ENCODE data around the gene TECTA.

TECTA gene

DNA sequence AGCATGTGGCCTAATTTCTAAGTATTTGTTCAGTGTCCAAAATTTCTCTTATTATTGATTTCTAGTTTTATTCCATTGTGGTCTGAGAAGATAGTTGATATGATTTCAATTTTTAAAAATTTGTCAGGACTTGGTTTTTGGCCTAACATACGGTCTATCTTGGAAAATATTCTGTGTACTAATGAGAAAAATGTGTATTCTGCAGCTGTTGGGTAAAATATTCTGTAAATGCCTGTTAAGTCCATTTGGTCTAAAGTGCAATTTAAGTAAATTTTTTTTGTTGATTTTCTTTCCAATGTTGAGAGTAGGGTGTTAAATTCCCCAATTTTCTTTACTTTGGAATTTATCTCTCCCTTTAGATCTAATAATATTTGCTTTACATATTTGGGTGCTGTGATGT lies 78.3 kb downstream of the TECTA start:
- DNase-seq (ENCODE audit: low spot score): no peak

DNA sequence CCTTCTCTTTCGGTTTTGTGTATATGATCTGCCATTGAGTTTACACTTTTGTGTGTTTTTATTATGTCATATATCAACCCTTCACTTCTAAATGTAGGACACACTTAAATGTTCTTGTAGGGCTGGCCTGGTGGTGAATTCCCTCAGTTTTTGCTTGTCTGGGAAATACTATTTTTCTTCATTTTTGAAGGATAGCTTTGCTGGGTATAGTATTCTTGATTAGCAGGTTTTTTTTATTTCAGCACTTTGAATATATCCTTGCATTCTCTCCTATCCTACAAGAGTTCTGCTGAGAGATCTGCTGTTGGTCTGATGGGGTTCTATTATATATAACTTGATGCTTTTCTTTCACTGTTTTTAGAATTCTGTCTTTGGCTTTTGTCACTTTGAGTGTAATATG lies 79.1 kb downstream of the TECTA start:
- DNase-seq (ENCODE audit: low spot score): no peak

DNA sequence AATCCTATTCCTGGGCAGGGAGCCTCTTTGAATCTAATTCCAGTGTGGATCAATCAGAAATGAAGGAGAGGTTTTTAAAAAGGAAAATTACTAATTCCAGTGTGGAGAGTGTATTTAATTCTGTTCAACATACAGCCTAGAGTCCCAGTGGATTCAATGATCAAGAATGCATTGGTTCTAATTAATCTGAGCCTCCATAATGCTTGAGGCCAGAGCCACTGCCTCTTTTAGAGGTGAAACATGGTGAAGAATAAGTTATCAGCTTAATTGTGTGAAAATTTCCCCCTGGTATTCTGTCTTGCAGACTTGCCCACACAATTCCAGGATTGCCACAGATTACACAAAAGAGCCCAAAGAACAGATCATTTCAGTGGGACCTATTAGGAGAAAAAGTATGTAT lies 87.7 kb downstream of the TECTA start:
- DNase-seq (ENCODE audit: low spot score): no peak

DNA sequence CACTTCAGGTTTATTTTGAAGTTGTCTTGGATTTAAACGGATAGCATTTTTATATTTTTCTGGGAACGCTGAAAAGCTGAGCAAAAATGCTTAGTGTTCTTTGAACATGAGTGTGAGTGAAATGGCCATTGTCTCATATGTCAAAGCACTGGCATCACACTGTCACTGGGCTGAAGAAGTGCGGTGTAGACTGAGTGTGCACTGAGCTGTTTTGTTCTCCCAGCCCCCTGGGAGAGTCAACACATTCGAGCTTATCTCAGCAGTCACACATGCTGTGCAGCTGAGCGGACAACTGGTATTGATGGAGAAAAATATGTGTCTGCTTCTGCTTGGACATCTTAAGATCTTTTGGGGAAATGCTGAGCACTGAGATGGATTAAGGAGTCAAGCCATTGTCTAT lies 90.8 kb downstream of the TECTA start:
- DNase-seq (ENCODE audit: low spot score): no peak

DNA sequence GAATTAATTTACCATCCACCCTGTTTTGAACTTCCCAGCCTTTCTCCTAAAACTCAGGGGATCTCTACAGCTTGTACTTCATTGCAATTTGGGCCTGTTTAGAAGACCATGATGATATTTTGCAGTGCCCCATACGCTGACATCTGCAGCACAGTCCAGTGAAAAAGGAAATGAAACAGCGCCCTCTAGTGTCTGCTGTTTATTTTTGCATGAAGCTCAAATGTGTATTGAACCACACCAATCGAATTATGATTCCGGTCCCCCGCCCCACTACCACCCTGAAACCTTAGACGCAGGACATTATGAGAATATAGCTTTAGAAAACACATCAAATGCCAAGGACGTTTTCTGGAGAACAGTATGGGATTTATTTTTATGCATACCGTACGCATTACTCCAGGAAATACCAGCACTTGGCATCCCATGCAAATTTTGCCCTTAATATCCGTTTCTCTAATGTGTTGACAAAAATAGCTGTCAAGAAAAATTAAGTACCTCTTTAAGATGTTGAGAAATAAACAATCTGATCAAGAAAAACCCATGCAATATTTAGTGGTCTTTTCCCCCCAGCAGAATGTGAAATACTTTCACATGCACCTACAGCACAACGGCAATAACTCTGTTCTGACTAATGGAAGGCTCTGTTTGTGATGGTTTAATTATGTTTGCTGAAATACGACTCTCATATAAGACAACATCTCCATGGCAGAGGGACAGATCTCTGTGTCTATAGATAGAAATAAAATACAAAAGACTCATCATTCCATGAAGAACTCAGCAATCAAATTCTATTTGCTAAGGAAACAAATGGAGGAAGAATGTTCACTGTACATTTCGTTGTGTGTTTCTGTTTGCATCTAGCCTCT lies 93.9 kb downstream of the TECTA start:
- peak; percentile 64 for DNase-seq (ENCODE audit: low spot score)

DNA sequence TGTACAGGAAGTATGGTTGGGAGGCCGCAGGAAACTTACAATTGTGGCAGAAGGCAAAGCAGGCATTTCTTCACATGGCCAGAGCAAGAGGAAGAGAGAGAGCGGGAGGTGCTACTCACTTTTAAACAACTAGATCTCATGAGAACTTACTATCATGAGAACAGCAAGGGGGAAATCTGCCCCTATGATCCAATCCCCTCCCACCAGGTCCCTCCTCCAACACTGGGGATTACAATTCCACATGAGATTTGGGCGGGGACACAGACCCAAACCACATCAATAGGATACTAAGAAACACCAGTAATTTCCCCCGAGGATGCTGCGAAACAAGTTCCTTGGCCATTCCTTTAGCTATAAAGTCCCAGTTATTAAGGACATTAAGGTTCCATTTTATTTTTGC lies 97.4 kb downstream of the TECTA start:
- no peak for DNase-seq (ENCODE audit: low spot score)

DNA sequence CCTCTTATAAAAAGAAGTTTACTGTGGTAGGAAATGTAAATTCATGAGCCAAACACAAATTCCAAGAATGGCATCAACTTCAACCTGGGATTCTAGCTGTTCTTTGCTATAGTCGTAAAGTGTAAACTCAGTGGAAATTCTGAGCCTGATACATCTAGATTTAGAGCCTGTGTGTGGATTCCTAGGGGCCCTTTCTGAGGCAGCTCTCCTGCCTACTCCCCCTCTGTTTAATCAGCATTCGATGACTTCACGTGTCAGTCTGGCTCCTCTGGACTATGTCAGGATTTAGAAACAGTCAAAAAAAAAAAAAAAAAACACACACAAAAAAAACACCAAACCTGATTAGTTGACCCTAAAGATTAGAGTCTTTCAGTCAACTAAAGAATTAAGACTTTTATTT lies 98.5 kb downstream of the TECTA start:
- no peak for DNase-seq (ENCODE audit: low spot score)

DNA sequence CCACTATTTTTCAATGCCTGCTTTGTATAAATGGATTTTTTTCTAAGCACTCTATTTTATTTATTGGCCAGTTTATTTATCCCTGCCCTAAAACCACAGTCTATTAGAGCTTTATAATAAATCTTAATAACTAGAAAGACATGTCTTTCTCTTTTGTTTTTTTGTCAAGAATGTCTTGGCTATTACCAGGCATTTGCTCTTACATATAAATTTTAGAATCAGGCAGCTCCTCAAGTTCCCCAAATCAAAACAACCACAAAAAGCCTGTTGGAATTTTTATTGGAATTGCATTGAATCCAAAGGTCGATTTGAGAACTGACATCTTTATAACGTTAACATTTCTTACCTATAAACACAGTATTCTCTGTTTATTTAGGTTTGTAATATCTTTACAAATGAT lies 105.8 kb downstream of the TECTA start:
- DNase-seq (ENCODE audit: low spot score): no peak

DNA sequence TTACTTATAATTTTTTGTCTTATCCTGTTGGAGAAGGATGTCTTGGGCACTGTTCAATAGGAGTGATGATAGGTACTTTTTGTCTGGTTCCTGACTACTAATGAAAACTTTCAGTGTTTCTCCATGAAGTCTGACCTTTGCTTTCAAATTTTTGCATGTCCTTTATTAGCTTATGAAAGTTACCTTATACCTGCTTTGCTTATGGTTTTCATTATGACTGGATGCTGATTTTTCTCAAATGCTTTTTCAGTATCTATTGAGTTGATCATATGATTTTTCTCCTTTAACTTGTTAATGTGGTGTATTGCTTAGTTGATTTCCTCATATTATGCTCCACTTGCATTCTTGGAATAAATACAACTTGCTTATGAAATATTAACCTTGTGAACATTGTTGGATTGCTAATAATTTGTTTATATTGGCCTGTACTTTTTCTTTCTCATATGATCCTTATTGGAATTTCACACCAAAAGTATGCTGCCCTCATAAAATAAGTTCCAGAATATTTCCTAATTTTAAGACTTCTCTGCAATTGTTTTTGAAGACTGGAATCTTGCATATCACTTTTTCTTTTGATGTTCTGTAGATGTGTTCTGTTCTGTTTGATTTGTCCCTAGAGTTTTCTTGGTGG lies 106.6 kb downstream of the TECTA start:
- DNase-seq (ENCODE audit: low spot score): no peak

DNA sequence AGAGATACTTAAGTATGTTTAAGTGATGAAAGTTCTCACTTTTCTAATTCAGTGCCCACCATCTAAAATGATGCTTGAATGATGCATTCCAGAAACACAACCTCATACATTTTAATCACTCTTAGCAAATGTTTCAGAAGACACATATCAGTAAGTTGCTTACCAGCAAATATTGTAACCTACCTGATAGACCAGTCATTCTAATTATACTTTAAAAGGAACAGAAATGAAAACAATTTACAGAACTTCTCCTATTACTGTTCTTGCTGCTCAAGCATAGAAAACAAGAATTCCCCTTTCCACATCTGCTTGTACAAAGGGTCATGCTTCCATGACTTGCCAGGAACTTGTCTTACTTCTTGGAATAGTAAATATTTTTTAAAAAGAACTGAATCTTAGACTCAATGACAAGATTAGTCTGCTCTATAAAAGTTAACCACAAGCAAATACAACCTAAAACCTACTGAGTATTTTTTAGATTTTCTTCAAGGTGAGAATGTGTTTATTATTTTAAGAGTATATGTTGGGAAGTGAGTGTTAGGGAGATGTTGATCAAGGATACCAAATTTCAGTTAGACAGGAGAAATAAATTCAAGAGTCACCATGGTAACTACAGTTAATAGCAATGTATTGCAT lies 109.5 kb downstream of the TECTA start:
- DNase-seq (ENCODE audit: low spot score): no peak

DNA sequence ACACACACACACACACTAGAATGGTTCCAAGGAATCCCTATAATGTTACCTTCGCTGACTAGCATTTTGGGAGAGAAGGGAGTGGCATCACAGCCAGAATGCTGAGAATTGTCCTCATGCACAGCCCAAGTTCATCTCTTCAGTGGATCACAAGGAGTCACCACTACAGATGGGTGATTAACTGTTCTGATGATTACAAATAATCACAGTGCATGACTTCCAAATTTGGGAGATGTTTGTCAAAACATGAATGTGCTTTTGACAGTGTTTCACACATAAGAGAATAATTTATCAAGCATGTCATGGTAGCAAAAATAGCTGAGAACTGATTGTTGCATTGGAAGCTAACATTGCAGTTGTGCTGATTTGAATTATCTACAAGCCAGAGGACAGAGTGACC lies 110.6 kb downstream of the TECTA start:
- DNase-seq (ENCODE audit: low spot score): no peak

DNA sequence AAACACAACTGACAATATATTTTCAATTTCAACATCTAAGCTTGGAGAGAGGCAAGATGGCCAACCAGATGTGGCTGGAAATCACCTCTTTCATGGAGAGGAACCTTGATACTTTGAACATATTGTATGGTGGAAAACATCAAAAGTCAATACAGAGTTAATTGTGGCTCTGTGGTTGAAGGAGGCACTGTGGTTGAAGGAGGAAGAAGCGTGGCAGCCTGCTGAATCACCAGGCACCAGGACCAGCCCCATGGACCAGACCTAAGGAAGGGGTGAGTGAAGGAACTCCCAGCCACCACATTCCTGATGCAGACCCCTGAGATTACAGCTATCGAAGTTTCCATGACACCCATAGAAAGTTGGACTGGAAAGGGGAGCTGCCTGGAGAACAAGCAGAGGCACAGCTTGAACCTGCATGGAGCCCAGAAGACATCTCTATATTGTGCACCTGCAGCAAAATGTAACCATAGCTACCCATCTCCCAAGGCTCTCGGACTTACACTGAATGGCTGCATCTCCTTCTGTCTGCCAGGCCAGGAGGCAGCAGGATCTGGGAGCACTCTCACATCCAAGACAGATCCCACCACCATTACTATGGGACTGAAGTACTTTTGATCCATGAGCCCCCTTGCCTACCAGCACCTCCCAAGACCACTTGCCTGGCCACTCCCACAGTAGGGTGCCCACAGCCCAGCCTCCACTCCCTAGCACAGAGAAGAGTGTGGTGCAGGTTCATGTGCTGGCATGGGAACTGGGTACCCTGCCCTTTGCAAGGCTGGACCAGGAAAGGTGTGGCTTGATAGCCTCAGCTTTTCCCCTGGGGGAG lies 111.7 kb downstream of the TECTA start:
- no peak for DNase-seq (ENCODE audit: low spot score)

DNA sequence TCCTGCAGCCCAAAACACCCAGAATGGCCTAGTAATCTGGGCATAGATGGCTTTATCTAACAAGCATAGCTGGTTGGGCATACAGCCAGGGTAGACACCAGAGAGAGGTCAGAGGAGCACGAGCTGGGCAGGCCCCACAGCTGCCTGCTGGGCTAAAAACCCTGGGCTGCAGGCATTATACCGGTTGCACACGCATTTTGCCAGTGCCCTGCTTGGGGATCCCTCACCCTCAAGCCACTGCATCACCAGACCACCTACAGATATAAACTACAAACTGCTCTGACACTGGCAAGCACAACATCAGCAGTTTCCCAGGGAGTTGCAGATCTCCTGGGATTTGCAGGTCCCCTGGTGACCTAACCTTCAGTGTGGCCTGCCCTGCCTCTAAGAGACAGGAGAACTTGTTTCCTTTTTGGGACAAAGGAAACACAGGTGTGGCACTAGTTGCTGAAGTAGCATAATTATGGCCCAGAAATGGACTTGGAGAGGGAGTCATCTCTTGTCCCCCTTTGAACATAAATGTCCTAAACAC lies 112.4 kb downstream of the TECTA start:
- DNase-seq (ENCODE audit: low spot score): no peak

DNA sequence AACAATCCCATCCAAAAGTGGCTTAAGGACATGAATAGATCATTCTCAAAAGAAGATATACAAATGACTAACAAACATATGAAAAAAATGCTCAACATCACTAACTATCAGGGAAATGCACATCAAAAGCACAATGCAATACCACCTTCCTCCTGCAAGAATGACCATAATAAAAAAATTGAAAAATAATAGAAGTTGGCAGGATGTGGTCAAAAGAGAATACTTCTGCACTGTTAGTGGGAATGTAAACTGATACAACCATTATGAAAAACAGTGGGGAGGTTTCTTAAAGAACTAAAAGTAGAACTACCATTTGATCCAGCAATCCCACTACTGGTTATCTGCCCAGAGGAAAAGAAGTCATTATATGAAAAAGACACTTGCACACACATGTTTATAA lies 113.8 kb downstream of the TECTA start:
- DNase-seq (ENCODE audit: low spot score): no peak

DNA sequence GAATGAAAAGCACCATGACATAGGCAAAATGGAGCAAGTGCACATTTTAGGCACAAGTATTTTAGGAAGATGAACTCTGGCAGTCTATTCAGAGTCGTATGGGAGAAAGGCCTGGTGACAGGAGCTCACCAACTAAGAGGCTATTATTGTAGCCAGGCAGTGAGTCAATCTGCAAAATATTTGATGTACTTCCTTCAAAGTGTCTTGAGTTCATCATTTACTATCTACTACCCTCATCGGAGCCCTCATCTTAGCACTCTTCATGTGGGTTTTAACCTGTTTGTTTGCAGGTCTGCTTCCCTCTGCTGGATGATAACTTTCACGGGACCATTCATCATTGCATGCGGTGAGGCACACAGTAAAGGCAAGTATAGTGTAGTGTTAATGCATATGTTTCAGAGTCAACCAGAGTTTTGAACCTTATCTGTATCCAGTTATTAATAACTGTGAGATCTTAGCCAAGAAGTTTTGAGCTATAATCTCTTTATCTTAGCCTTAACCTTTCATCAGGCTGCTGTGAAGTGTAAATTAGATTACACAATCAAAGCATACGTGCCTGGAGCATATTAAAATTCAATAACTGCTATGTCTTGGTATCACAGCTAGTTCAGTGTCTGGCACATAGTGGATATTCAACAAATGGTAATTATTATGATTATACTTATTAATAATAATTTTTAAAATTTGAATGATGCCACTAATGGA lies 120.6 kb downstream of the TECTA start:
- DNase-seq (ENCODE audit: low spot score): no peak

DNA sequence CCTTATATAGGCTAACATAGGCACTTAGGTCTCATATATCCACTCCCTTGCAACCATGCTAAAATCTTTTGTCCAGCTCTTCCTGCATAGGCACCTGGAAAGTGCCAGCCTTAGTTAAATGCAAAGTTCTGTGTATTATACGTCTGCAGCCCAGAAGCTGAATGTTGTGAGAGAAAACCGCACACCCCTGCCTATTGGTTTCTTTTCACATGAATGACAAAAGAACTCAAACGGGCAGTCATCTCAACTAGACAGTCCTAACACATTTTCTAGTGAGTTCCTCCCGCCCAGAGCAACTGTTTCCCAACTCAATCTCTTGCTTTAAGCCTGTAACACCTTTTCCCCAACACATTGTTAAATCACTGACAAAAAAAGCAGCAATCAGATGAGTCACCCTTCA lies 122.1 kb downstream of the TECTA start:
- no peak for DNase-seq (ENCODE audit: low spot score)

DNA sequence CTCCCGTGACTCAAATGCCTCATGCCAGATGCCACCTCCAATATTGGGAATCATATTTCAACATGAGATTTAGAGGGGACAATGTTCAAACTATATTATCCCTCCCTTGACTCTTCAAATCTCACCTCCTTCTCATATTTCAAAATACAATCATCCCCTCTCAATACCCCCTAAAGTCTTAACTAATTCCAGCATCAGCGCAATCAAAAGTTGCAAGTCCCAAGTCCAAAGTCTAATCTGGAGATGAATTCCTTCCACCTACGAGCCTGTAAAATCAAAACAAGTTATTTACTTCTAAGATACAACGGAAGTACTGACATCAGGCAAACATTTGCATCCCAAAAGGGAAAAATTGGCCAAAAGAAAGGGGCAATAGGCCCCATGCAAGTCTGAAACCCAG lies 124.3 kb downstream of the TECTA start:
- no peak for DNase-seq (ENCODE audit: low spot score)

DNA sequence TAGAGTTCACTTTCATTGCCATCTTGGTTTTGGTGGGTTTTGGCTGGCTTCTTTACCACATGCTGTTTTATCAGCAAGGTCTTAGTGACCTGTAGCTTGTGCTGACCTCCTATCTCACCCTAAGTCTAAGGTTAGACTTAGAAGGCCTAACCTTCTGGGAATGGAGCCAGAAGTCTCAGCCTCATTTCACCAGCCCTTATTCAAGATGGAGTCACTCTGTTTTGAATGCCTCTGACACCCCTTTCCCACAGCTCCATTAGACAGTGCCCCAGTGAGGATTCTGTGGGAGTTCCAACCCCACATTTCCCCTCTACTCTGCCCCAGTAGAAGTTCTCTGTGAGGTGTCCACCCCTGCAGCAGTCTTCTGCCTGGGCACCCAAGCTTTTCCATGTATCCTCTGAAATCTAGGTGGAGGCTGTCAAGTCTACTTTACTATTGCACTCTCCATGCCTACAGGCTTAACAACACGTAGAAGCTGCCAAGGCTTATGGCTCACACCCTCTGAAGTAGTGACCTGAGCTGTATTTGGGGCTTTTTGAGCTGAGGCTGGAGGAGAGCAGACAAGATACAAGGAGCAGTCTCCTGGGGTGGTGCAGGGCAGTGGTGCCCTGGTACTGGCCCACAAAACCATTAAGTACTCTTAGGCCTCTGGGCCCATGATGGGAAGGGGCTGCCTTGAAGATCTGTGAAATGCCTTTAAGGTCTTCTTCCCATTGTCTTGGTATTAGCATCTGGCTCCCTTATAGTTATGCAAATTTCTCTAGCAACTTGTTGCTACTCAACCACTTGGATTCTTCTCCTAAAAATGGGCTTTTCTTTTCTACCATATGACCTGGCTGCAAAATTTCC lies 125.6 kb downstream of the TECTA start:
- DNase-seq (ENCODE audit: low spot score): no peak

DNA sequence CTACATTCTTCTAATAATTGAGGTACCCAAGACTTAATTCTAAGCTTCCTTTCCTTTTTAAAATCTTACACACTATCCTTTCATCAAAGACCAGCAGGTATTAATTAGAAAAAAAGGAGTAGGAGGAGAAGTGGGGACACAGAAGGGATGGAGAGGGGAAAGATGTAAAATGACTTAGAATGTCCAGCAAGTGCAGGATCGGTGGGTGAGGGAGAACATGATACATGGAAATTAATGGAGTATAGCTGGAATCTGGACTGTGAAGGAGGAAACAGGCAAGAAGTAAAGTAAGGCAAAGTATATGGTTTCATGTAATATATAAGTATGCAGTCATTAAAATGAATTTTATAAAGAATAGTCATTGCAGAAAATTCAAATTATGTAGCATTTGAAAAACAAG lies 127.8 kb downstream of the TECTA start:
- DNase-seq (ENCODE audit: low spot score): no peak

DNA sequence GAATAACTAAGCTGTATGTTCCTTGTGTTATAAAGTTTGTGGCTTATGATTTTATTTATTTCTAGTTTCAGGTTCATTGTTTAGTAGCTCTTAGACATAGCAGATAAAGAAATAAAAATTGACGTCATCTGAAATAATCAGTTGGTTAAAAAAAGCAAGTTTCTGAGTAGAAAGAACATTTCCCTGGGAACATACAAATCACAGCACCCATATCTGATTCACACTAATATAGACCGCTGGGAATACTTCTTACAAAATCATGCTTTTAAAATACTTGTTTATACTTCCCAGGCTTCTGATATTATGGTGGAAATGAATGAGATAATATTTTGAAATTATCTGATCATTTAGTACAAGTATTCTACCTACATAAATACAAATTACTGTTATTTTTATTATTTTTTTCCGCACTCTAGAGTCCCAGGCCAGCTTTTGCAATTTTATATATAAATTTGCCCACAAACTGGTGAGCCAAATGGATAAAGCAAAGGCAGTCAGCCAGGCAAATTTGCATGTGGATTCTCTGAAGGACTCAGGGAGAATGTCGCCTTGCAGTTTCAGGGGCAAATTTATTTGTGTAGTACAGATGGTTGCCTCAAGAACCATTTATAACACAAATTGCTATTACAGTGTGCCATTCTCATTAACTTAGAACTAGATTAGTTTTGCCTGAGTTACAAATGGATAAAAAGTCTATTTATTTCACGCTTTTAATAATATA lies 128.6 kb downstream of the TECTA start:
- no peak for DNase-seq (ENCODE audit: low spot score)

All from kidney capillary endothelial cell (primary cell).